HG02870 (cell line): Measurements from ENCODE around the gene SHANK2.

Experiments
- ATAC-seq: cut with Tn5 transposase; IDR thresholded peaks from one replicate; pipeline ENCODE4 v1.9.1; 2021; ENCODE audit warnings: mild to moderate bottlenecking, moderate library complexity; ENCODE audit not compliant: unreplicated experiment

SHANK2 gene

GRCh38 chr11:71222318-71223080 lies 29.9 kb downstream of the SHANK2 start:
- no peak for ATAC-seq

GRCh38 chr11:71221821-71222220 lies 30.6 kb downstream of the SHANK2 start:
- ATAC-seq, result no peak

GRCh38 chr11:71221201-71221600 lies 31.2 kb downstream of the SHANK2 start:
- ATAC-seq, result no peak

- ATAC-seq, result no peak
Measured at GRCh38 chr11:71218789-71219499, 33.4 kb downstream of the SHANK2 start.

DNA sequence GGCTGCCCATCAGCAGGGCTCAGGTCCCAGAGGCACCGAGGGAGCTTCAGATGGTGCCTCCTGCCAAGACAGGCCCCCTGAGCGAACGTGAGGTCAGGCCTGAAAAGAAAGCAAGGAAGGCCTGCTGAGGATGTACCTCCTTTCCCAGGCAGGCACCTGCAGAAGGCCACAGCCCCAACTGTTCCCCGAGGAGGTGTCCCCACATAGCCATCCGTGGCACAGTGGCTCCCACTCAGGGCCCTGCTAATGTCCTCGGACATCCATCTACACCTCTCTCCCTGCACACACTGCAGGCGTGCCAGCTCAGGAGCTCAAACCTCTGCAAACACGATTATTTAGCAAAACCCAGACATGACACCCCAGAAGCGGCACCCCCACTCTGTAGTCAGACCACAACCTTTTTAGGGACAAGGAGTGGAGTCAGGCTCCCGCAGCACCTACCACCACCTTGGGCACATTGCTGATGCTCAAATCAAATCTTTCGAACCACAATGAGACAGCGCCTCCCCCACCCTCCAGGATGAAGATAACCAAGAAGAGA lies 36.9 kb downstream of the SHANK2 start:
- ATAC-seq, result no peak

GRCh38 chr11:71214553-71215424 lies 37.6 kb downstream of the SHANK2 start:
- ATAC-seq, result no peak

DNA sequence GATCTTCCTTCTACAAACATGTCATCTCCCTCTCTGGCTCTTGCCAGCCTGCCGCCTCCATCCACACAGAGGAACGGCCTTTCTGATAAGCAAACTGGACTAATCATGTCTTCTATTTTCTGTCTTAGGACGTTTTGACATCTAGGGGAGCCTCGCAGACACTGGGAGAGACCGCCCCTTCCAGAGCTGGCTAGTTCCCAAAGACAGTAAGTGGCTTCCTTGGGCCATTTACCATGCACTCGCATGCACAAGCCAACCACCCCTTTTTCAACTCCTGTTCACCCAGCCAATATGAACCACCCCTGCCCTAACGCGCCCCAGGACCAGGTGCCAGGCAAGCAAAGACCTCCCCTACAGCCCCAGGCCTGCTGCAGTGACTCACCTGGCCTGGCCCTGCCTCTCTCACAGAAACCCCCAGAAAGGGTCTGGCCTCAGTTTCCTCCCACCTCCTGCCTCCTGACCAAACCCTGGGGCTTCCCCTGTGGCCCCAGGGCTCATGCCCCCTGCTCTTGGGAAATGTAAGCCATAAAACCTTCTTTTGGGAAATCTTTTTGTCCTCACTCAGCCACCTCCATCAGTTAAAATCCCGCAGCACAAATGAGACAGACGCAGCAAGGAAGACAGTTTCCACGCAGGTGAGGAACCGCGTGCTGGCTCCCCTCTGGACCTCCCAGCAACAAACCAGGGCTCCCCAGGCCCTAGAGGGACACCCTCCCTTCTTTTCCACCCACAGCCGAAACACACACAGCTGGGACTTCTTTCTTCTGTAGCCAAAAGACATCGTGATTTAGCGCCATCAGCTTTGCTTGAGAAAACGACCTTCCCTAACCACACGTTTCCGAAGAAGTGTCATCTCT lies 38.5 kb downstream of the SHANK2 start:
- no peak for ATAC-seq

DNA sequence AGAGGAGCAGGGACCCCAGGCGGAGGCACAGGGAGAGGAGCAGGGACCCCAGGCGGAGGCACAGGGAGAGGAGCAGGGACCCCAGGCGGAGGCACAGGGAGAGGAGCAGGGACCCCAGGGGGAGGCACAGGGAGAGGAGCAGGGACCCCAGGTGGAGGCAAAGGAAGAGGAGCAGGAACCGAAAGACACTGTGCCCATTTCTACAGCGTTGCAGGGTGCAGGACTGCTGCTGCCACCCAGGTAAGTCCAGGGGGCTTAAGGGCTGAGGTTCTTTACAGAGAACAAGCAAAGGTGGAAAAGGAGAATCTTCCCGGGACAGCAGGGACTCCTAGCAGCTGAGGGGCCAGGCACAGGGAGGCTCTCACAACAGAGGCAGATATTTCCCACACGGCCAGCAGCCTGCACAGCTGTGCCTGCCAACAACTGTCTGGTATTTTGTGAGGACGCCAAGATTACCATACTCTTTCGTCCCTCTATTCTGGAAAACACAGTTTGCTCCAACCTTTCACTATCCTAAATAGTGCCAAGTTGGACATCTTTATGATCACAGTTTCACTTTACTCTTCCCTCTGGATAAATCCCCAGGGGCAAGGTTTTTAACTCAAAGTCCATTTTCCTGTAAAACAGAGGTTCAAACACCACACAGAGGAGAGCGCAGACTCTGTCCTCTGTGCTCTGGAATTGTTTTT lies 39.4 kb downstream of the SHANK2 start:
- no peak for ATAC-seq

DNA sequence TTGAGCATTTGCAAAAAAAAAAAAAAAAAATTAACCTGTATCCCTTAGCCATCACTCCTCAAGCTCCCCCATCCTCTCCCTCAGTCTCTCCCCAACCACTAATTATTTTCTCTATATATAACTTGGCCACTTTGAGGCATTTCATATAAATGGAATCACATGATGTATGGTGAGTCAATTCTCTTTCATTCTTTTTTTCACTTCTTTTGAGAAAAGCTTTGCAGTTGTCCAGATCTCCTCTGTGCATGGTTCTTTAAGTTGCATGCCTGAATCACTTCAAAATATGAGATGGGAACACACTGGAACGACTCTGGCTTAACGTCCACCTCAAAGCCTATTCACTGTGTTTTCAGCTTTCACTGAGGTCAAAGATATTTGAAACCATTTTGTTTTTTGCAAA lies 40.7 kb downstream of the SHANK2 start:
- ATAC-seq, result no peak

DNA sequence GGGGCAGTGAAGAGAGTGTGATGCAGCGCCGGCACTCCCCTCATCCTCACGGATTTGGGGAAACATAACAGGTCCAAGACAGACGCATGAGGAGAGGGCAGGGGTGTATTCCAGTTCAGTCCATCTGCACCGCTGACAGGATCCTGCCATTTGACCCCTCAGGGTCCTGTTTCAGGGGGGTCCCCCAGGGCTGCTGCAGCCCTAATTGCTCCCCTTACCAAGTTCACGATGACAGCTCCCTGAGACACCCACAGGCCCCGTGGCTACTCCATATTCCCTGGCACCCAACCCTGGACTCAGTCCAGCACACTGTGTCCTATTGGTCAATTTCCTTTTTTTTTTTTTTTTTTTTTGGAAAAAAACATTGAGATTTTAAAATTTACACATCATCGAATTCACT lies 41.5 kb downstream of the SHANK2 start:
- ATAC-seq, result no peak

DNA sequence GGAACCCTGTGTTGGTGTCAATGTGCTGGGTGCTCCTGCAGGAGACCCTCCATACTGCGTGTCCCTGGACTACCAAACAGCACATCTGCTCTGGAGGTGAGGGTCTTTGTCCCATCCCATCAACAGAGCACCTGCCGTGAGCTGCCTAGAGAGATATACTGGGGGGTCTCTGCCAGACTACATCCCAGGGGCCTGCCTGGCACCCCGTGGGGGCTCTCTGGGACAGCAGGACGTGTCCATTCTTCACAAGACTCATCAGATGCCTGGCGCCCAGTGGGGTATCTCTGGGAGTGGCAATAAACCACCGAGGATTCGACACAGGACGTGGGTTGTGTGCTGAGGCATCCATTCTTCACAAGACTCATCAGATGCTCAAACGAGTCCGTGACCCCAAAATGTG lies 42.7 kb downstream of the SHANK2 start:
- ATAC-seq, result no peak

- ATAC-seq, result no peak
Measured at GRCh38 chr11:71209181-71209580, 43.2 kb downstream of the SHANK2 start.

DNA sequence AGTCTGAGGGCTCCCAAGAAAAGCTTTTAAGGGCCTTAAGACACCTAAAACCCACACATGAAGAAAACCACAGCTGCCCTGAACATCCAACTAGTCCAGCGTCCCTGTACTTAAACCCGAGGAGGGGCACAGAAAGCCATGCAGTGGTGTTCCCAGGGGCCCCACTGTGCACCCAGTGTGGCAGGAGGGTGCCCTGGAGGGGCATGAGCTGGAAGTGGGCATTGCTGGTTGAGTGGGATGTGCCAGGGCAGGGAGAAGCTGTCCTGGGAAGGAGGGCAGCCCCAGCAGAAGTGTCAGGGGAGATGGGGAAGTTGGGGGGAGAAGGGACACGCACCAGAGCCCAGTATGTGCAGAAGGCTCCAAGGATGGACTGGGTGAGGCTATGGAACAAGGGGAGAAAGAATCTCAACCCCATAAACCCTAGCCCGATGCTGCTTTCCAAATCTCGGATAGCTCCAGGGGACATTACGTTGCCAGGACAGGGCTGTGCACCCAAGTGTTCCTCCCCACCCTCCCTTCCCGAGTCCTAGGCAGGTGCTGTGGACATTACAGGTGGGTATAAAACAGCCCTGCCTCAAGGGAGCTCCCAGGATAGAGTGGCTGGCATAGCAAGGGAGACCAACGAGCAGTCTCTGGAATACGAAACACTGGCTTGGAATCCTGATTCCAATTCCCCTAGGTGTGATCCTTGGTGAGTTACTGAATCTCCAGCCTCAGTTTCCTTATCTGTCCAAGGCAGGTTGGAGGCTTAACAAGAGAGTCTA lies 44.2 kb downstream of the SHANK2 start:
- ATAC-seq, result no peak

DNA sequence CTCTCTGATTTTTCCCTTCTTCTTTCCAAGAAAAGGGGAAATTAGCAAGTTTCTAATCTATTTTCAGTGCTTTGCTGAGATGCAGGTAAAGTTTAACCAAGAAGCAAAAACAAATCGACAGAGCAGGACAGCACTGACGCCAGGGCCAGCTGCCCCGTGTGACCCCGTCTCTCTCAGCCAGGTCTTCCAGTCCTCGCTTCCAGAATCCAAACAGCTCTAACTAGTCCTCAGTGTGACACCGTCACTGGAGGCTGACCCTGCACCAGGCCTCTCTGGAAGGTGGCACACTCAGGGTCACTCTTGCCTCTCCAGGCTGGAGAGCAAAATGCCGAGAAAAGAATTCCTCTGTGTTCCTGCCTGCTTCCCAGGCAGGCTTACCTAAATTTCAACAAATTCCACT lies 44.8 kb downstream of the SHANK2 start:
- no peak for ATAC-seq

GRCh38 chr11:71206186-71206585 lies 46.2 kb downstream of the SHANK2 start:
- ATAC-seq, result no peak

DNA sequence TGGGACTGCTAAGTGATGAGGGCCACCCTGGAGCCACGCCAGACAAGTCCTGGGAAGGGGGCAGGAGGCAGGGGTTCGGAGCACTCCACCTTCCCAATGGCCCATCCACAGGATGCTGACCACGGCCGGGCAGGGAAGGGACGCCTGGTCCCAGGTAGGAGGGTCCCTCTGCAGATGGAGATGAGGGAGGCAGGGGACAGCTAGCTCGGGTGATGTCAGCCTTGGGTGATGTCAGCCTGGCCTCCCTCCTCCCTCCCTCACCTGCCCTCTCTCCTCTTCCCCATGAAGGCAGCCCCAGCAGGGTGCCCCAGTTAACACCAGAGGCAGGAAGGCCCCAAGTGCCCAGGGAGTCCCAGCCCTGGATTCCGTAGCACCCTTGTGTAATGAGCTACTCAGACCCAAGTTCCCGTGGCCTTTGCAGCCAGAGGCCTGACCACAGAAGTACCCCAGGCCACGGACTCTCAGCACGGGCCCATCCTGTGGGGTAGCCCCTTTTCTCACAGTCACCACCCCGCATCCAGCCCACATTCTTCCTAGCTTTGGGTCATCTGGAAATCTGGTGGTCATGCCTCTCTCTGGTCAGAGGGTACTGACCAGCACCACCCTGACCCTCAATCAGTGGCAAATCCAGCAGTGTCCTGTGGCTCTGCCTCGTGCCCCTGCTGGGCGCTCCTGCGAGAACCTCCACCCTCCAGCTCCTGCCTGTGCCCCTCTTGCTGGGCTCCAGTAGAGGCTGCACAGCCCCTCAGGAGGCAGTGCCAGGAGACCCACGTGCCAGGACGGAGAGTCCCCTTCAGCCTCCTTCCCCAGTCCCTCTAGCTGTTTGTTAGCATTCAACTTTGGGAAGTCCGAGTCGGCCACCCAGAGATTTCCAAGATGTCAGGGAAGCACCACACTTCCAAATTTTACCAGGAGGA lies 47.4 kb downstream of the SHANK2 start:
- no peak for ATAC-seq

DNA sequence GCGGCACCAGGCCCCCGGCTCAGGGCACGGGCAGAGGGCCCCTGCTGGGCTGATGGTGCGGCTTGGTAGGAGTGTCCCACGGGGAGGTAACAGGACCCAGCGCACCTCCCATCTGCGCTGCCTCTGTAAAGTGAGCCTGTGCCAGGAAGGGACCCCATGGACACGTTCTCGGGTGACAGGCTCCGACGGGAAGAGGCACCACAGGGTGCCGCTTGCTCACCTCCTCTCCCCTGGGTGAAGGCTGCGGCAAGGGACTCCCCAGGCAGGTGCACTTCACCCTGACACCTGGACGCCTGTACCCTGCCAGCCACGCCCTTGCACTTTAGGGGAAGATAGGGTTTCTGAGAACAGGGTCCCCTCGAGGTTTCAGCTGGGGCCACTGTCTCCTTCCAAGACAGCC lies 48.1 kb downstream of the SHANK2 start:
- no peak for ATAC-seq

- ATAC-seq, result no peak
Measured at GRCh38 chr11:71203681-71204080, 48.7 kb downstream of the SHANK2 start.
